GM18517 (cell line): ENCODE data around the gene HOXA11.

Experiments
- ATAC-seq: cut with Tn5 transposase; IDR thresholded peaks from one replicate; pipeline ENCODE4 v1.9.1; 2021; ENCODE audit warnings: mild to moderate bottlenecking, moderate library complexity; ENCODE audit not compliant: unreplicated experiment

The HOXA11 gene

DNA sequence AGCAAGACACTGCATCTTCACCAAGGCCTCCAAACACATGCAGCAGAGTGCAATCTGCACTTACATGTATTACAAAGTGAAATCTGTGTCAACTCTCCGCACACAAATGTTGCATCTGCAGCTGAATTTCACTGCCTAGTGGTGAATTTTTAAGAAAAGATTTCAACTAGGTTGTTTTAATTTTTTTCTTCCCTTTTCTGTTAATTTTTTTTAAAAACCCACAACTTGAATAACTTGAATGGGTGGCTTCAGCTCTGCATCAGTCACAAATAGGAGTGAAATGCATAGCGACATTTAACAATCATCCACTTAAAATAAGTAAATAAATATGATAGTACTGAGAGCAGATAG lies 8.9 kb upstream of the HOXA11 start:
- no peak for ATAC-seq

DNA sequence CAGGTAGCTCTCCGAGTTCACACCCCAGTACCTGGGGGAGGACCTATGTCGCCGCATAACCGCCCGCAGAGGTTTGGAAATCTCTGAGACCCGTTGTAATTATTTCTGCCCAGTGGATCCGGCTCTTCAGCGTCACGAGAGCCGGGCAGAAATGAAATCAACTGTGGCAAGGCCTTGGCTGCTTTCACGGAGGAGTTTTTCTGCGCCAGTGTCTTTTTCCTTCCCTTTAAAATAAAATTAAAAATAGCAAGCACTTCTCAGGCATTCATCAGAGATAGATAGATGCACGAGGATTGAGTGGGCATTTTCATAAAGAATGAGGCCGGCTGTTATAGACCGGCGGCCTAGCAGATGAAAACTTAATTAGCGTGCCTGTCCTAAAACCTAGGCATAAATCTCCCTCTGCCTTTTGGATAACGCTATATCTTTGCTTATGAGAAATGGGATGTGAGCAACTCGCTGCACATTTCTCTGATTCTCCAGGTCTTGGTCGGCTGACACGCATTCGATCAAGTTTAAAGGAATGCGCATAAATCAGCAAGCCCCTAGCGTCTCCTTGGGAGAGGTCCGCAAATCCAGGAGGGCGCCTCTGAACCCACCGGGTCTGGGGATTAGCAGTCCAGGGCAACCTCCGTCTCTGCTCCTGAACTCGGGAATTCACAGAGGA lies 8.4 kb upstream of the HOXA11 start:
- no peak for ATAC-seq

DNA sequence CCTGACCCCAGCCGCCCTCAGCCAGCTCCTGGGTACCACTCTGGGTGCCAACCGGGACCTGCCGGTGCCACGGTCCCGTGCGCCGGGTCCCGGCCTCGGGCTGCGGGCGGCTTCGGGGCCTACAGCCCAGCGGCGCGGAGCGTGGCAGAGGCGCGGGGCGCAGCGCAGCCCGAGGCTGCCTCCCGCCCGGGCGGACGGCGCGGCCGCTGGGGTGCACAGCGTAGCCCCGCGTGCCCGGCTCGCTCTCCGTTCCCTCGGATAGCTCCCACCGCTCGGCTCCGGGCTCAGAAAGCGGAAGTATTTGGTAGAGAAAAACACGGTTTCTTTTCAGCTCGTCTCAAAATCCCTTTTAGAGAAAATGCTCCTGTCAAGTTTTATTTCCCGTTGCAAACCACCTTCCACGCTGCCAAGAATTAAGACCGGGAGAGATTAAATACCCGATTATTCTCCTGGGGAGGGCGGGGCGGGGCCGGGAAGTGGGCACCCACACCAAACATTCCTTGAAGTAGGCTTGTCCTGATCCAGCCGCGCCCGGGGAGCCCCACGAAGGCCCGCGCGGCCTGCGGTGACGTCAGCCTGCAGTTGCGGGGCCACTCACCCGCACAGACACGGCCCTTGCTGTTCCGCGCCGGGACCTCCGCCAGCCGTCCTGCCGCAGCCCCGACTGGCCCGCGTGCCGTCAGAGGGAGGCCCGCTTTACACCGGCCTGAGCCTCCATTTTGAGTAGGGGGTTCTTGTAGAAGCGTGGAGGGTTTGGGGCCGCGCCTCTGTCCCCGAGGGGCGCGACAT lies 7.7 kb upstream of the HOXA11 start:
- ATAC-seq: no peak

DNA sequence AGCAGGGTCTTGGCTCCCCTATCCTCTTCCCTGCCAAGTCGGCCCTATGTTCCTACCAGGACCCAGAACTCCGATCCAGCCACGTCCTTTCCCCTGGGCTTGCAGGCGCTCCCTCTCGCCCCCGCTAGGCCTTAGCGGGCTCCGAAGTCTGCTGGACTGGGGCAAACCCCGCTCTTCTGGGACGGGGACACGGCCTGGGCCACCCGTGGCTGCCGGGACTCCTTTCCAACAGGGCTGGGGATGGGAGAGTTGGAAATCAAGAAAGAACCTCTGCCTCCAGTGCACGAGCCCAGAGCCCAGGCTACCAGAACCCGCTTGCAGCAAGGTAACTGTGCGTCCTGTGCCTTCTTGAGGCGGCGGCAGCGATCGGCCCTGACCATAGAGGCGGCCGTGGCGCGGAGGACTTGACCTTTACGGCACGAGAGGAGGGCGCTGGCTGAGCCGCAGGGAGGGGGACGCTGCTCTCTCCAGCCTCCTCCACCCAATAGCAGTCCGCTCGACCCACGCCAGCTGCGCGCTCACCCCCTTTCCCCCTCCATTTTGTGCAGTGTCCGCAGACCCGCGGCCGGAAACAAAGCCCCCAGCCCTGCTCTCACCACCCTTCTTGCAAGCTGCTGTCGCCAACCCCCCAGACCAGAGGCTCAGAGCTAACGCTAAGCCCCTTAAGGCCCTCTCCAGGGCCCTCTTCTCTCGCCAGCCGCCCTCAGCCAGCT lies 7.0 kb upstream of the HOXA11 start:
- no peak for ATAC-seq

DNA sequence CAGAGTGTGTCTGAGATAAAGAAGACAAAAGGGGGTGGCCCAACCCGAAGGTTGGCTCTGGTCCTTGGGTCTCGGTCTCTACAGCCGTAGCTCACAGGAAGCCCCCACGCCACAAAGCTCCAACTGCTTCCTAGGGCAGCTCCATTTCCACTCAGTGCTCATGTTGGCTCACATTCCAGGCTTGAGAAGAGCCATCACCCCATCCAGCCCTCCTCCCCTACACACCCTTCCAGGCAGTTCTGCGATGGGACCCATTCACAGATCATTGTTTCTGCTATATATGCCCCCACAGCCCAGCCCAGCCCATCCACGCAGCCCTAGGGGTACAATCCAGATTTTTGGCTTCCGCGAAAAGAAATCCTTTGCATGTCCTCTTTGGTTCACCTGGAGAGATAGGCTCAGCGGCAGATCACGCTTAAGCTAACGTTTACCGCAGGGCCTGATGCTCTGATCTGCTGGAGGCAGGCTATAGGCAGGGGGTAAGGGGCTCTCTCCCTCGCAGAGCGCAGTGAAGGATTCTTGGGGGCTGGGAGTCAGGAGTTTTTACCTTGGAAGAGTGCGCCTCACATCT lies 6.2 kb upstream of the HOXA11 start:
- no peak for ATAC-seq

DNA sequence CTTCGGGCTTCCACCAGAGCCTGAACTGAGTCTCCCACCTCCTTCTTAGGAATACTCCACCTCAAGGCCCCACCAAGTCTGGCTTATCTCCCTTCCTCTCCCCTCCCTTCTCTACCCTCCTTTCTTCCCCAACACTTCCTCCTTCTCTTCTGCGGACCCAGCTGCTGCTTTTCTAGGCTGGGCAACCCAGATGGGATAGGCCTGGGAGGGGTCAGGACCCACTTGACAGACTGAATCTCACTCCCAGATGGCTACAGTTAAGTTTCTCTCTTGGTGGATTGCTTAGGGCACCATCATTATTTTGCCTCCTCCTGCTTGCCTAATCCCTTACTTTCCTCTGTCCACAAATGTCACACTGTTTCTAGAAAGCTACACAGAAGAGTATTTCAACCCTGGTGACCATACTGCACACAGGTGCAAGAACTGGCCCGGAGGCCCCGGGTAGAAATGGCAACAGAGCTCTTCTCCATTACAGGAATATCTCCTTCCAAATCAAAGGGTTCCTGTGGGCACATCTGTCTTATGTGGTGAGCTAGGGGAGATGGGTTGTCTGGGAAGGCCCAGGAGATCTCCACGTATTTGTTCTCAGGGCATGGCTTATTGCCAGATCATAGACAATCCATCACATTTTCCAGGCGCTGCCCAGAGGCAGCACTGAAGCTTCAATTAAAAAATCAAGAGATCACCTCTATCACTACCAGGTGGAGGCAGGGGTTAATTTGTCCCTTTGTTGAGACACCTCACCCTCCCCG lies 5.1 kb upstream of the HOXA11 start:
- no peak for ATAC-seq

DNA sequence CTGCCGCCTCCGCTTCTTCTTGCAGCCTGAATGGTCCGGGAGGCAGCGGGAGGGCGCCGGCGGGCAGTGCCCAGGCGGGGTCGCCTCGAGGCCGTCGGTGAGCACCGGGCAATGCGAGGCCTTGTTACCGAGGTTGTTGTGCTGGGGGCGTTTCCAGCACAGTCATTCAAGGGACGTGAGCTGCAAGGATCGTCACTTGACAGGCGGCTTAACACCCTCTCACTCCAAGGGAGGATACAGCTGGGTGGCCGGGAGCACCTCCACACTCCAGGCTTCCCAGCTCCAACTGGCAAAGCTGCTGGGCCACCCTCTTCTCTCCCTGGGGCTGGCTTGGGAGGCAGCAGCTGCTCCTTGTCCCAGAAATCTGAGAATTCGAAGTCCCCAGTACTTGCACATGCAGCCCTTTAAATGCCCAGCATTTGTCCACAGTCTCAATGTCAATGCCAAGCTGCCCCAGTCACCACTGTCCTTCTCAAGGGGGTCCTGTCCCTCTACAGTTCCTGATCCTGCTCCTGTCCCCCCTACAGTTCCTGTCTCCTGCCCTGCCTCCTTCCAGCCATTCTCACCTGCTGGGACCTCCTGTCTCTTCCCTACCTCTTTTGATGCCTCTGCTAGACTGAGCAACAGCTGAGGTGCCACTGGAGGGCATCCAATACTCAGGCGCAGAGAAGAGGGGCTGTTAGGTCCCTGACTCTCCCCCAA lies 4.4 kb upstream of the HOXA11 start:
- no peak for ATAC-seq

DNA sequence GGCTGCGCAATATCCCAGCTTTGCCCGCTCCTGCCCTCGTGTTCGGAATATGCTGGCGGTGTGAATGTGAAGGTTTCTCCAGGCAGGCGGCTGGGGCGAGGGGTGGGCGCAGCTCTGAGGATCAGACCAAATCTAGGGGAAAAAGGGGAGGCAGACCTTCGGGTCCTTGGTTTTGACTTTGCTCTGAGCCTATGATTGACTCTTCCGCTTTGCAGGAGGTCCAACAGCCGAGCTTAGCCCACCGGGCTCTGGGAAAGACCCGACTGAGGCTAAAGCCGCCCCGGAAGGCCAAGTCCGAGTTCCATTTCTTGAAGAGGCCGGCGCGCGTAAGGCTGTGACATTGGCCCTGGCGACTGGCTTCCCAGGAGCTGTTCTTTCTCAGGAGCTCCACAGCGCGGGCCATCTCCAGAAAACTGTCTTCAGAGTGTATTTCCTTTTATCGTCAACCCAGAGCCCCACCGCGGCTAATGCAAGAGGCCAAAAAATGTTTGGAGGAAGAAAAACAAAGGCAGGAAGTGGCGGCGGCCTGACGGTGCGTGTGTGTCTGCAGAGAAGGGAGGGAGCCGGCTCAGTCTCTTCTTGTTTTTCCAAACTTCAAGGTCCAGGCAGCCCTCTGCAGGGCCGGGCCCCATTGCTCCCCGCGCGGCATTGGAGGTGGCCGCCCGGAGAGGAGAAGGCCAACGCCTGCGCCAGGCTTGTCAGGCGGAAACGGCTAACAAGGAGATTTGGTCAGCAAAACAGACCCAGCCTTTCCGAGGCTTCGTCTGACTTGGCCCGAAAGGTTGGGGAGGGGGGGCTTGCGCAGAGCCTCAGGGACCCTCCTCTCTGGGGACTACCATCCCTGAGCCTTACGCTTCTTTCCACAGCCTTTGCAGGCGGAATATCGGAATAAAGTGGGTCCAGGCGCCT lies 3.6 kb upstream of the HOXA11 start:
- ATAC-seq: no peak

DNA sequence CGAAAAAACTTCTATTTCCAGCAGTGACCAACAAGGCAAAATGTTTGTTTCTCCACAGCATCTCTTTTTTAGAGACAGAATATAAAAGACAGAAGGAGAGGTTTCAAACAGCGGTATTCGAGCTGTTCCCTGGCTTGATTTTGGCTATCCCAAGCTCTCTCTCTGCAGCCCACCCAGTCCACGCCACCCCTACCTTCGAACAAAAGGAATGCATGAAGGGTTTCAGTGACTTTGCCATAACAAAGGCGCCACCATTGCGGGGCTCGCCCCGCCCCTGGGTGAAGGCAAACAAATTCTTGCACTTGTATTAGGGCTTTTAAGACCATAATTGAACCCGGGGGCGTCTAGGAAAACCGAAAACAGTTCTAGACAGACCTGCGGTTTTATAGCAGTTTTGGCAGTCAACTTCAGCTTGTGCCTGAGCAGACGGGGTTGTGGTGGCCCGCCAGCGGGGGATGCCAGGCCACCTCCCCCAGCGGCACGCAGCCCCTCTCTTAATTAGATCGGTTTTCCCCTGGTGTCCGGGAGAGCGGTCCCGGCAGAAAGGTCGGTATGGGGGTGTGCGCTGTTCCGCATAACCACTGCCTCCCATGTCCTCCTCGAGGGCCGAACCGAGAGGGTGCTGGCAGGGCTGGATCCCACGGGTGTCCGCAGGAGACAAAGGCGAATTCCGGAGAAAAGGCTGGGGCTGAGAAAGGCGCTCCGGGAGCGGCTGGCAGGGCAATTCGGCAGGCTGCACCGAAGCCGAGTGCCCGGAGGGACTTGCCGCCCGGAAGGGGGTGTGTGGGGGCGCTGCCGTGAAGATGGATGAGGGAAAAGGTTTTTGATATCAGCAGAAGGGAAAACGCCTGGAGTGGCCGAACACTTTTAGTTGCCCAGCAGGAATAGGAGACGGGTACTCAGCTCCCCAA lies 2.7 kb upstream of the HOXA11 start:
- ATAC-seq: no peak

DNA sequence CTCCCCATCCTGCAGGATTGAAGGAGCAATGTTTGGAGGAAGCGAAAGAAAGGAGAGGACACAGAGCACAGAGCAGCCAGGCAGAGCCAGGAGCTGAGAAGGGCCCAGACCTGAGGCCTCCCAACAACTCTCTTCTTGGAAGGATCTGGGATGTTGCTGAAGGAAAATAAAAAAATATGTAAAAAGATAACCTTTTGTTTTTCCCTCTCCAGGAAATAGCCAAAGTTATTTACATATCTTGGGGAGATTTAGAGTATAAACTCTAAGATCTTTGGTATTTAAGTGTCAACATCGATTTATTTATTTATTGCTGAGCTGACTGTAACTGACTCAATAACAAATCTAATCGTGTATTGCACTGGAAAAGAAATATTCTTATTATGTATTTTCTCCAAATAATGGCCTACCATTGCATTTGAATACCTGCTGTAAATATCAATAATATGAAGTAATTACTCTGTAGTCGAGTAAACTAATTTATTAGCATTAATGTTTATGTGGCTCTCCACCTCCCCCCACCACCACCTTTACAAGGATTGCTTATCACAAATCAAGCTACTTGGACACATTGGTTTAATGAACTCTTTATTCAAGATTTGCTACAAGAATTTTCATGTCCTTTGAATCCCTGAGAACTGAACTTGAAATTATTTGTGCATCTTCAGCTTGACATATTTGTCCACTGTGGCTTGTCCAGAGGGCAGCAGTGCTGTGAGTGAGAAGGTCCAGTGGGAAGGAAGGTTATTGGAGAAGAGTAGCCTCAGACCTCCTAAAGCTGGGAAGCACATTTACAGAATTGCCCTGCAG lies 1.8 kb upstream of the HOXA11 start:
- no peak for ATAC-seq

DNA sequence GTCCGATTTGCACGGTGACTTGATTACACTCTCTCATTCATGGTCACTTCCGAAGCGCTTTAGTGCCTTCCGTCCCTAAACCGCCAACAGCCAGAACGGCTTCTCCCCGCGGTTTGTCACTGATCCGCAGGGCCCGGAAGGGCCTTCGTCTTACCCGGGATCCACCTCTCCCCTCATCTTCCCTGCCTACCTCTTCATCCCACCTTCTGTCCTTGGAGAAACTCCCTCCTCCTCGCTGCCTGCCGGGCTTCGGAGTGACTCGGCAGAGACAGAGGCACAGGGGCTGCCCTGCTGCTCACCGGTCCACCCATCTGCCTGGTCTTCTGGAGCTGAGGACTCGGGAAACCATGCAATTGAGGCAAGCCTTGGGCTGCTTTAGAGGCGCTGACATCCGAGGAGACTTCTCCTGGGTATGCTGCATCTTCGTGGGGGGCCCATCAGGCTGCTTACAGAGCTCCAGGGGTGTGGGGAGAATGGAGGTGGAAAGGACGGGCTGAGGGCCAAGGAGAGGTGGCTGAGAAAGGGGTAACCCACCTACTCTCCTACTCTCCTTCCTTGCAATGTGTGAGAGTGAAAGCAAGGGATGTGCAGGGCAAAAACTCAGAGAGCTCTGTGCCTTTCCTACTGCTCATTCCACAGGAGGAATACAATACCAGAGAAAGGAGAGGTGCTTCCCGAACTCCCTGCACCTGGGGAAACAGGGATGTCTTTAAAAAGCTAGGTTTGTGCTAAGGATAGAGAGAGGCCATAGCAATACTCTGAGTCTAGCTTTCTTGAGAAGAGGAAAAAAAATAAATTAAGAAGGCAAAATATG lies 1.0 kb upstream of the HOXA11 start:
- ATAC-seq: no peak

DNA sequence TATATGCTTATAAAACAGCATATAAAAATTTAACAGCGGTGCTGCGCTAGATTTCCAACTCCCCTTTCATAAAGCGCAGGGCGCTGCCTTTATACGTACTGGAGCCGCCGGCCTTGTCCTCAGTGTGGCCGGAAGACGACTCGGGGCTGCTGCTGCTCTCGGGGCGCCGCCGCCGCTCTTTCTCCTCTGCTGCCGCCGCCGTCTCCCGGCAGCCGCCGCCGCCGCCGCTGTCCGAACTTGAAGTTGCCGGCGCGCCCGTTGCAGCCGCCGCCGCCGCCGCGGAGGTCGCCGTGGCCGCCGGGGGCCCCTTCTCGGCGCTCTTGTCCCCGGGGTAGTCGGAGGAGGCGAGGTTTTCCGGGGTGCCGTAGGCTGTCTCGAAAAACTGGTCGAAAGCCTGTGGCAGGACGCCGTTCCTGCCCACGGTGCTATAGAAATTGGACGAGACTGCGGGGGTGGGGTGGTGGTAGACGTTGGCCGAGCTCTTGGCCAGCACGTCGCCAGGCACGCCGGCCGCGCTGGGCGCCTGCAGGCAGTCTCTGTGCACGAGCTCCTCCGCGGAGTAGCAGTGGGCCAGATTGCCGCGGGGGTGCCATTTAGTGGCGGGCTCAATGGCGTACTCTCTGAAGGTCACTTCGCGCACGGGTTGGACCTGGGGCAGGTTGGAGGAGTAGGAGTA lies 557 bp downstream of the HOXA11 start:
- ATAC-seq: no peak

DNA sequence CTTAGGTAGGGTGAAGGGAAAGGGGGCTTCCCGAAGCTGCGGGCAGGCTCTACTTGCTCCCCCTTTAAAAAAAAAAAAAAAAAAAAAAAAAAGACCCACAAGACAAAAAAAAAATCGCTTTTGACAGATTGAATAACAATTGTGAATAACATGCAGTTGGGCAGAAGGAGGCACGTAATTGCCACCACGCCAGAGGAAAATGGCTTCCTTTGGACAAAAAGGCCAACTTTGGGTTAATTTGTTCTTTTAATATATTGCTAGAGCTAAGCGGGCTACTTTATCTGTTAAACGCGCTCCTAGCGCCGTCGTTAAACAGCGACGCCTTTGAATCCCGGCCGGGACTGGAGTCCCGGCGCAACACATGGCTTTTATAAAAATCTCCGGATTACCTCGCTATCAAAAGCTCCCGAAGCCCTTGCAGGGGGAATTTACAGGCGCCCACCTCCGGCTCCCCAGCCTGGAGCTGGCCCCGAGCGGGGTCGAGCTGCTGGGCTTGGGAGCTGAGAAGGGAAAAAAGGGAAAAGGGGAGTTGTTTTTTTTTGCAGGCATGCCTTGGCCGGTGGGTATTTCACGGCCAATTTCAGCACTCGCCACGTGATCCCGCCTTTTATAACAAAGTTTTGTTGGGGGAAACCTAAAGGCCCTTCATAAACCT lies 1.2 kb downstream of the HOXA11 start:
- no peak for ATAC-seq

DNA sequence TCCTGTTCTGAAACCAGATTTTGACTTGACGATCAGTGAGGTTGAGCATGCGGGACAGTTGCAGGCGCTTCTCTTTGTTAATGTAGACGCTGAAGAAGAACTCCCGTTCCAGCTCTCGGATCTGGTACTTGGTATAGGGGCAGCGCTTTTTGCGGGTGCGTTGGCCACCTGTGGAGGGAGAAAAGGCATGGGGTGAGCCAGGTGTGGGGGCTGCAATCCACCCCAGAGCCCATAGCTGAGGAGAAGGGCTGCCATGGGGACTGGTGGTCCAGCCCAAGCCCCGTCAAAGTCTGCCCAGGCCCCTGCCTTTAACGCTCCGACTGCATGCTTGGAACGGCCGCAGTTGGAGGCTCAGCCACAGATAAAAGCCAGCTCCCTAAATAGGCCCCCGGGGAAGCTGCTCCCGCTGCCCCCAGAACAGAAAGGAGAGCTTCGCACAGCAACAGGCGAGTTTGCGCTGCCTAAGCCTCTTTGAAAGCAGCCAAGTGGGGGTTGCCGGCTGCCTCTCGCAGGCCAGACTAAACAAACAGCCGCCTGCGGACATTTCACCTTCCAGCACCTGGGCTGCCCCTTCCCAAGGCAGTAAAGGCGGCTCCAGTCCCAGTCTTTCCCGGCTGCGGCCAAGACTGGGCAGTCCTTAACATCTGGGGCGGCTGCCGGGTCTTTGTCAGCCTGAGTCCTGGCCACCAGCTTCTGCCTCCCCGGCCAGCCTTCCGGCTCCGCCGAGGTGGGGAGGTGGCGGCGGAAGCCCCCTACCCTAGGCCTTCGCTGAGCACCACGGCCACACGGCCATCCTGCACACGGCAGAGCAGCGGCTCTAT lies 2.0 kb downstream of the HOXA11 start:
- ATAC-seq: no peak
